Mucosa of stomach (tissue), 1 donor: ENCODE data around the gene GNLY.
"Not testable (repeated sequence)": the region's sequence is repeated elsewhere in the genome, so short reads cannot be mapped to it uniquely, and the experiment has no call there.

Source experiments
- H3K27me3 ChIP-seq: one replicate; pipeline ENCODE4 v1.7.0; 2013; ENCODE audit warnings: mild to moderate bottlenecking, low read length; ENCODE audit not compliant: control insufficient read depth, insufficient read depth
- H3K36me3 ChIP-seq: one replicate; pipeline ENCODE4 v1.7.0; 2013; ENCODE audit warnings: low read length; ENCODE audit not compliant: control insufficient read depth, insufficient read depth
- H3K4me1 ChIP-seq: one replicate; pipeline ENCODE4 v1.7.0; 2013; ENCODE audit warnings: mild to moderate bottlenecking, low read length; ENCODE audit not compliant: control insufficient read depth, insufficient read depth
- H3K4me3 ChIP-seq: one replicate; pipeline ENCODE4 v1.7.0; 2013; ENCODE audit warnings: low read length
- H3K9ac ChIP-seq: one replicate; pipeline ENCODE4 v1.7.0; 2013; ENCODE audit warnings: mild to moderate bottlenecking, low read length, moderate library complexity
- H3K9me3 ChIP-seq: one replicate; pipeline ENCODE4 v1.7.0; 2013; ENCODE audit warnings: mild to moderate bottlenecking, low read length, moderate library complexity; ENCODE audit not compliant: control insufficient read depth
- donor health status: Pancreatic carcinoma.

The GNLY gene

GRCh38 chr2:85656468-85656867 is 37.7 kb upstream of the GNLY start:
- Histone ChIP-seq H3K9me3 (no peaks in the 10 kb centered on the region), H3K36me3 (no peaks in the 10 kb centered on the region), H3K4me1 (no peaks in the 10 kb centered on the region), H3K27me3 (no peaks in the 10 kb centered on the region), H3K4me3 (no peak overlapping the region), H3K9ac (no peak overlapping the region)

- H3K4me3 ChIP-seq = not testable (repeated sequence)
Measured at GRCh38 chr2:85657399-85657798, 36.8 kb upstream of the GNLY start.

GRCh38 chr2:85659324-85659981 is 34.7 kb upstream of the GNLY start:
- no peak overlapping the region for H3K9ac ChIP-seq

More at GRCh38 chr2:85657399-85657798, 36.8 kb upstream of the GNLY start:
- not testable (repeated sequence) for H3K9me3 ChIP-seq, H3K27me3 ChIP-seq, H3K36me3 ChIP-seq, H3K4me1 ChIP-seq, H3K9ac ChIP-seq

GRCh38 chr2:85660301-85660700 is 33.9 kb upstream of the GNLY start:
- not testable (repeated sequence) for H3K9me3 ChIP-seq, H3K9ac ChIP-seq, H3K4me1 ChIP-seq, H3K36me3 ChIP-seq, H3K4me3 ChIP-seq, H3K27me3 ChIP-seq

More at GRCh38 chr2:85659324-85659981, 34.7 kb upstream of the GNLY start:
- Histone ChIP-seq H3K27me3 (no peaks in the 10 kb centered on the region), H3K4me3 (no peak overlapping the region), H3K9me3 (no peaks in the 10 kb centered on the region), H3K4me1 (no peaks in the 10 kb centered on the region), H3K36me3 (no peaks in the 10 kb centered on the region)

GRCh38 chr2:85660725-85661124 is 33.4 kb upstream of the GNLY start:
- no peaks in the 10 kb centered on the region for H3K9me3 ChIP-seq
- no peak overlapping the region for H3K4me3 ChIP-seq
- no peaks in the 10 kb centered on the region for H3K36me3 ChIP-seq
- no peak overlapping the region for H3K9ac ChIP-seq
- H3K27me3 ChIP-seq = no peaks in the 10 kb centered on the region
- no peaks in the 10 kb centered on the region for H3K4me1 ChIP-seq

GRCh38 chr2:85661139-85661858 is 32.9 kb upstream of the GNLY start:
- H3K9ac ChIP-seq = no peak overlapping the region

GRCh38 chr2:85662899-85663593 is 31.1 kb upstream of the GNLY start:
- Histone ChIP-seq H3K9me3 (no peaks in the 10 kb centered on the region), H3K36me3 (no peaks in the 10 kb centered on the region), H3K9ac (no peak overlapping the region), H3K4me1 (no peaks in the 10 kb centered on the region), H3K27me3 (no peaks in the 10 kb centered on the region), H3K4me3 (no peak overlapping the region)

More at GRCh38 chr2:85661139-85661858, 32.9 kb upstream of the GNLY start:
- Histone ChIP-seq H3K4me3 (no peak overlapping the region), H3K9me3 (no peaks in the 10 kb centered on the region), H3K36me3 (no peaks in the 10 kb centered on the region), H3K27me3 (no peaks in the 10 kb centered on the region), H3K4me1 (no peaks in the 10 kb centered on the region)

GRCh38 chr2:85663594-85664565 is 30.3 kb upstream of the GNLY start:
- no peaks in the 10 kb centered on the region for H3K9me3 ChIP-seq
- H3K36me3 ChIP-seq = no peaks in the 10 kb centered on the region
- no peaks in the 10 kb centered on the region for H3K4me1 ChIP-seq
- no peaks in the 10 kb centered on the region for H3K27me3 ChIP-seq
- H3K4me3 ChIP-seq = no peak overlapping the region
- H3K9ac ChIP-seq = no peak overlapping the region

- H3K36me3 ChIP-seq = no peaks in the 10 kb centered on the region
- no peak overlapping the region for H3K9ac ChIP-seq
- H3K9me3 ChIP-seq = no peaks in the 10 kb centered on the region
- H3K4me3 ChIP-seq = no peak overlapping the region
- no peaks in the 10 kb centered on the region for H3K4me1 ChIP-seq
- no peaks in the 10 kb centered on the region for H3K27me3 ChIP-seq
Measured at GRCh38 chr2:85665264-85665937, 28.8 kb upstream of the GNLY start.

GRCh38 chr2:85666016-85666415 is 28.1 kb upstream of the GNLY start:
- H3K36me3 ChIP-seq = no peaks in the 10 kb centered on the region
- no peak overlapping the region for H3K4me3 ChIP-seq

More at GRCh38 chr2:85666016-85666415, 28.1 kb upstream of the GNLY start:
- H3K4me1 ChIP-seq = no peaks in the 10 kb centered on the region
- H3K9me3 ChIP-seq = no peaks in the 10 kb centered on the region
- H3K27me3 ChIP-seq = no peaks in the 10 kb centered on the region
- H3K9ac ChIP-seq = no peak overlapping the region
